TTC549 (cell line): ENCODE measurements around the gene ATP1B1.
"Not testable (repeated sequence)": the region's sequence is repeated elsewhere in the genome, so short reads cannot be mapped to it uniquely, and the experiment has no call there.

Source experiments
- FAIRE-seq: peaks from 2 replicates; lab custom pipeline; 2012; peaks lifted over from hg19 to GRCh38; lab: Jason Lieb, UNC

The ATP1B1 gene

GRCh38 chr1:169115891-169116585, 9.5 kb downstream of the ATP1B1 start:
- FAIRE-seq: no peak

- FAIRE-seq: no peak
Measured at GRCh38 chr1:169117014-169117413, 10.5 kb downstream of the ATP1B1 start.

GRCh38 chr1:169117599-169117998, 11.1 kb downstream of the ATP1B1 start:
- FAIRE-seq: no peak

- no peak for FAIRE-seq
Measured at GRCh38 chr1:169118227-169118626, 11.7 kb downstream of the ATP1B1 start.

- no peak for FAIRE-seq
Measured at GRCh38 chr1:169119405-169119804, 12.9 kb downstream of the ATP1B1 start.

GRCh38 chr1:169120066-169120465, 13.6 kb downstream of the ATP1B1 start:
- FAIRE-seq: no peak

GRCh38 chr1:169121146-169121923, 14.8 kb downstream of the ATP1B1 start:
- FAIRE-seq: no peak

GRCh38 chr1:169122976-169123375, 16.5 kb downstream of the ATP1B1 start:
- FAIRE-seq: no peak

DNA sequence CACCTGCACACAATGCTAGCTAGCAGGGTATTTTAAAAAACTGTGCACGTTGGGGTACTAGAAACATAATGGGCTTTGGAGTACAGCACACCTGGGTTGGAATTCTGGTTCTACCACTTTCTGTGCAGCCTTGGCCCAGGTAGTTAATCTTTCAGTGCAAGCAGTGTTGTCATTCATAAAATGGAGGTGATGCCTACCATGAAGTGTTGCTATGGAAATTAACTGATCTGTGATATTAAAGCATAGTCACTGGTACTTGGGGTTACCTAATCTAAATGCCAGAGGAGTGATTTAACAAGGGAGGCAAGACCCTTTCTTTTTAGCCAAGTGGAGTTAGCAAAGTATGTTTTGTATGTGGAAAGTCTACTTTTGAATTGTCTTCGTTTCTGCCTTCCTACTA, 18.0 kb downstream of the ATP1B1 start:
- FAIRE-seq: no peak

DNA sequence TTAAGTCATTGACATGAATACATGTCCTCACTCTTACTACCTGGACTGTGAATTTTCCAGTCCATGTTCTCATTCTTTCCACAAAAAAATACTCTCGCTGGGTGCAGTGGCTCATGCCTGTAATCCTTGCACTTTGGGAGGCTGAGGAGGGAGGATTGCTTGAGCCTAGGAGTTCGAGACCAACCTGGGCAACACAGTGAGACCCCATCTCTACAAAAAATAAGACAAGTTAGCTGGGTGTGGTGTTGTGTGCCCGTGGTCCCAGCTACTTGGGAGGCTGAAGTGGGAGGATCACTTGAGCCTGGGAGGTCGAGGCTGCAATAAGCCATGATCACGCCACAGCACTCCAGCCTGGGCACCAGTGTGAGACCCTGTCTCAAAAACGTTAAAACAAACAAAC, 19.1 kb downstream of the ATP1B1 start:
- FAIRE-seq: not testable (repeated sequence)

- no peak for FAIRE-seq
Measured at GRCh38 chr1:169126335-169126734, 19.8 kb downstream of the ATP1B1 start.

DNA sequence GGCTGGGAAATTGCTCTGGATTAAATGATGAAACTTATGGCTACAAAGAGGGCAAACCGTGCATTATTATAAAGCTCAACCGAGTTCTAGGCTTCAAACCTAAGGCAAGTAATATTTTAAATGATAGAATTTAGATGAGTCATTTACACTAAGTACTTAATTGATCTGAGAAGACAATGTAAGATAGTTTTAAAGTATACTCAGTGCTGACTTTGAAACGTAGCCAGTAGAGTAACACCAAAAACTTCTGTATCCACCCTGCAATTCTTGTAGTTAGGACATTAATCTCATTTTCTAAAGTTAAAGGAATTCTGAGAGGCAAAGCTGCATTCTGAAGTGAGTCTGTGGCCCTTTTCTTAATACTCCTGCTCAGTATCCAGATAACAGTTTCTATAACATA, 20.8 kb downstream of the ATP1B1 start:
- FAIRE-seq: no peak

DNA sequence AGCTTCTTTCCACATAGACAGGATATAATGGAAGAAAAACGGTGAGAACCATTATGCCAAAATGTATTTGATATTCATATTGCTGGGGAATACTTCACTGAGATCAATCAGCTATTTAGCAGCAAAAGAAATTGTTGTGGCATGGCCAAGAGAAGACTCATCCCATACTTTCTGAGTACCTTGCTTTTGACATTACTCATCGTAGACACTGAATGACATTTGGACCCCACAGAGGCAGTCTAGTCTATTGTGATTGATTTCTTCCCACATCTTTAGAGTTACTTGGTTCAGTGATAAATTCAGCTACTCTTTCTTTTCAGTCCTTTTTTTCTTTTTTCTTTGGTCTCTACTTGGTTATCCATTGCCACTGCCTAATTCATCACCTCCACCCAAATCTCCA, 22.1 kb downstream of the ATP1B1 start:
- no peak for FAIRE-seq

DNA sequence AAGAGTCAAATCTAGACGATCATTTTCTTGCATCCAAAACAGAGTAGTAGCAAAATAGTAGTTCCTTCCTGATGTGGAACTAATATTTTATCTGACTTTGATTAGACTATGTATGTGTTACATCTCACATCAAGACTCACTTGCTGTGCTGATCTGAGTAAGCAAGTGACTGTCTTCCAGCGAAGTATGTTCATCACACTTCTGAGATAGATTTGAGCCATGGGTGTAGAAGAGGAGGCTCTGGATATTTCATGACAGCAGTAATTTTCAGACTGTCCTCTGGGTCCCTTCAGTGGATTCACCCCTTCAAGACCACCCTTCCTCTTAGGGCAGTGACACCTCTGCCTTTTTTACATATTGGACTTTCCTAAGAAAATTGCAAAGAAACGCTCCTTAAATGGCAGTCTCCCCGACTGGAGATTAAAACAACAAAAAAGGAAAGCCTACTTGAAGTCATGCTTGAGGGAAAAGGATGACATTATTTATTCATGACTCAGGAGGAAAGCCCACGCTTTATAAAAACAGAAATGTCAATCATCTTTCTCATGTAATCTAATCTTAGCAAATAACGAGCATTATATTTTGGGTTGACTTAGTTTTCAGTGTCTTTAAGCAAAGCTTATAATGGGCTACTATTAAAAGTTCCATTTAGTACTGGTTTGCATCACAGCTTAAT, 22.8 kb downstream of the ATP1B1 start:
- no peak for FAIRE-seq

GRCh38 chr1:169130683-169131082, 24.2 kb downstream of the ATP1B1 start:
- FAIRE-seq: no peak

GRCh38 chr1:169132512-169133227, 26.2 kb downstream of the ATP1B1 start:
- FAIRE-seq: no peak

DNA sequence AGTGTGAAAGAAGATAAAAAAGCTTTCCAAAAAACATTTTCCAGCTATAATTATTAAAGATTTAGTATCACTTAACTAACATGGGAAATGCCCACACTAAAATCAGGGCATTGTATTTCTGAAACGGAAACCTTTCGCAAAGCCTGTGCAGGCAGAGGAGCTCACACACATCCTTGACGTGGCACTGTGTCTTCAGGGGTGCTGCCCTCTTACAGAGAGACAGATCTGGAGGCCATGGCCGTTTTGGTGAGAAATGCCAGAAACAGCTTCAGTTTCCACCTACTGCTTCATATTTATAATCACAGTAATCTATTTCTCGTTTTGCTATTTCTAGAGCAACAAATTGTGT, 26.7 kb downstream of the ATP1B1 start:
- FAIRE-seq: no peak

DNA sequence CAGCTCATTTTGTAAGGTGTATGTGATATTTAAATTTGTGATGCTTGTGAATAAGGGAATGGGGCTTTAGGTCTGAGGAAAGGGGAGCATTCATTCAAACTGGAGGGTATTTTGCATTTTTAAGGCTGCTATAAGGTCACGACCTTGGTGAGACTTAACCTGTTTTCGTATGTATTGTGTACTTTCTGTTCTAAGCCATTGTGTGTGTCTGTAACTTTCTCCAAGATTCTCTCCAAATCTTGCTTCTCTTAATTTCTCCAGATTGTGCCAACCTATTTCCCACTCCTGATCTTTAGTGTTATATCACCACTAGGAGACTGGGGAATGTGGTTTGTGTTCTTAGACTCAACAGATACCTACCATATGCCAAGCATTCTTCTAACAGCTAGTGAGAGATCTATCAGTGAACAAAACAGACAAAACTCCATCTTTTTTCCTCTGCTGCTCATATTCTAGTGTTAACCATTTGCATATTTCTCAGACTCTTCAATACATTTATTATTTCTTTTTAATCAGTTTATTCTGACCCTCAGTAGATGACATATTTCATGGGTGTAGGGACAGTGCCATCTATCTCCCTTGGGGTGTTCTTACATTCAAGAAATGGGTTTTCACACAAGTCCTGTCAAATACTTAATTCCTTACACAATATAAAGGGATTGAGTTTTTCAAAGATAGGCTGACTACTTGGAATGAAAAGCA, 27.5 kb downstream of the ATP1B1 start:
- no peak for FAIRE-seq

DNA sequence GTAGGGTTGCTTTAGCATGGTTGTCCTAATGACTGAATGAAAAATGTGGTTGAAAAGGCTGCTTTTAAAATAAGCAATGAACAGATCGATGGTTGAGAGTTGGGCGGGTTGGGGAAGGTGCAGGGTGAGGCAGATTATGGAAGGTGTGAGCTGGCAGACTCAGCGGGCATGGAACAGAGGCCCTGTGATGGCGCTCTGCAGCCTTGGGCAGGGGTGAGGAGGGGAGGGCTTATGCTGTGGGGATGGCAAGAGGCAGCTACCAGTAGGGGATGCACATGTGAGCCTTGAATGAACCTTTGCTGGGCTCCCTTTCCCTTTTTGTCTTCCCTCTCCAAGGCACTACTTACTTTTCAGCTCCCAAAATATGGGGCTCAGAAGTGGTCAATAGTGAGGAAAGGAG, 30.9 kb downstream of the ATP1B1 start:
- no peak for FAIRE-seq

DNA sequence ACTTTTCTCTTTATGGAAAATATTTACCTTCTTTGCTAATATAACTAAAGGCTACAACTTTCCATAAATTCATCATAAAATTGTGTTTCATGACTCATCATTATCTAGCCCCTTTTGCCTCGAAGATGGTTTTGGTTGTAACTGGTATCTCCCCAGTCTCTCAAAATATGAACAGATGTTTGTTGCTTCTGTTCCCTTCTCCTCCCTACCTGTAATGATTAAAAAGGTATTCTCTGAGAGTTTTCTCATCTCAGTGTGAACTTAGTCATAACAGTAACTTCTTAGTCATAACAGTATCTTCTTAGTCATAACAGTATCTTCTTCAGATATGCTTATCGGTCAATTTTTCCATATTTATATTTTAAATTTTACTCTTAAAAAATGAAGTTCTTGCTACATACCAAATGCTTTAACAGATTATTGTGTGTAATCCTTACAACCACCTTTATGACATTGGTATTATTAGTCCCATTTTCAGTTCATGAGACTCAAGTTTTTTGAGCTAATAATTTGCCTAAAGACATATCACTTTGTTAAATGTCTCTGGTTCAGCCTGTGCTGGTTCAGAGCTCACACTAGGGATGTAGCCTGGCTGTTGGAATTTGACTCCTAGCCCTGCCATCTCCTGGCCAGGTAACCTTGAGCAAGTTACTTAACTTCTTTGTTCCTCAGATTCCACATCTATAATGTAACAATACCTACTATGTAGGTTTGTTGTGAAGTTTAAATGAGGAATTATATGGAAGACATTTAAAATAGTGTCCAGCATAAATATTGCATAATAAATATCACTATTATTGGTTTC, 32.6 kb downstream of the ATP1B1 start:
- no peak for FAIRE-seq

DNA sequence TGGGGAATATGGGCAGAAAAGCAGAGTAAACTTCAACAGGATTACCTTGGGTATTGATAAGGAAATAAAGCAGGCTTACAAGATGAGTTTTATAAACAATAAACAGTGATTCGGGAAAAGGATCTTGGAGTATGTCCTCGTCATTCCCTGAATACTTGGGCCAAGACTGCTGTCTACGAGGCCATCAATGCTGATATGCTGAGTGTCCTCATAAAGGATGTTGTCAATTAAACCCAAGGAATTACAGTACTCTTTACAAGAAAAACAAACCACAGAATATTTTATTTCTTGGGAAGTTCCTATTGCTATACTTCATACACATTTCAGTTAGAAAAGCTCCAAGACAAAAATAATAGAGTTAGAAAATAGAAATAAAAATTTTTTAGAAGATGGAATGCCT, 34.9 kb downstream of the ATP1B1 start:
- FAIRE-seq: peak; percentile 26
